Stimulated activated CD8-positive, alpha-beta memory T cell treated with anti-CD3 and anti-CD28 coated beads, Interleukin-12 subunit alpha, Interleukin-12 subunit beta, amount 100 ng/mL, for 24 hours (primary cell): ENCODE measurements around the gene FAM20A.
"Not testable (repeated sequence)": the region's sequence is repeated elsewhere in the genome, so short reads cannot be mapped to it uniquely, and the experiment has no call there.

ENCODE experiments used
- DNase-seq: peaks from one replicate; pipeline ENCODE4 v3.0.0-alpha.2; 2020; ENCODE audit errors: extremely low read depth

Gene FAM20A

GRCh38 chr17:68589086-68589485 is 12.1 kb downstream of the FAM20A start:
- DNase-seq = no peak

GRCh38 chr17:68588362-68588761 is 12.8 kb downstream of the FAM20A start:
- no peak for DNase-seq

- no peak for DNase-seq
Measured at GRCh38 chr17:68587847-68588246, 13.3 kb downstream of the FAM20A start.

- DNase-seq = no peak
Measured at GRCh38 chr17:68587026-68587425, 14.1 kb downstream of the FAM20A start.

GRCh38 chr17:68585643-68586042 is 15.5 kb downstream of the FAM20A start:
- DNase-seq = no peak

GRCh38 chr17:68584581-68585303 is 16.4 kb downstream of the FAM20A start:
- no peak for DNase-seq

GRCh38 chr17:68582867-68583266 is 18.3 kb downstream of the FAM20A start:
- not testable (repeated sequence) for DNase-seq

GRCh38 chr17:68581863-68582645 is 19.1 kb downstream of the FAM20A start:
- no peak for DNase-seq

- no peak for DNase-seq
Measured at GRCh38 chr17:68580236-68580770, 20.9 kb downstream of the FAM20A start.

- DNase-seq = no peak
Measured at GRCh38 chr17:68579194-68579927, 21.8 kb downstream of the FAM20A start.

GRCh38 chr17:68578236-68578635 is 22.9 kb downstream of the FAM20A start:
- no peak for DNase-seq

GRCh38 chr17:68577497-68577821 is 23.7 kb downstream of the FAM20A start:
- no peak for DNase-seq

- no peak for DNase-seq
Measured at GRCh38 chr17:68576811-68577496, 24.2 kb downstream of the FAM20A start.

GRCh38 chr17:68576137-68576536 is 25.0 kb downstream of the FAM20A start:
- no peak for DNase-seq

- DNase-seq = no peak
Measured at GRCh38 chr17:68573338-68573737, 27.8 kb downstream of the FAM20A start.

- no peak for DNase-seq
Measured at GRCh38 chr17:68572138-68572842, 28.9 kb downstream of the FAM20A start.

GRCh38 chr17:68570526-68570925 is 30.6 kb downstream of the FAM20A start:
- DNase-seq = no peak

GRCh38 chr17:68569346-68569745 is 31.8 kb downstream of the FAM20A start:
- no peak for DNase-seq

GRCh38 chr17:68568581-68568980 is 32.6 kb downstream of the FAM20A start:
- no peak for DNase-seq

- DNase-seq = no peak
Measured at GRCh38 chr17:68567581-68567980, 33.6 kb downstream of the FAM20A start.

- DNase-seq = no peak
Measured at GRCh38 chr17:68567035-68567434, 34.1 kb downstream of the FAM20A start.
